HepG2 (cell line): ENCODE data around the gene FBXO8. TPM values are rescaled to one million over a fixed set of nuclear protein-coding genes. Genes with fewer than 3 reads are reported as not detected.

Source experiments
- ATAC-seq: fragments of 200-7000 bp; cut with Tn5 transposase; 3 replicates; pipeline ENCODE4 v1.9.1; 2020; ENCODE audit warnings: mild to moderate bottlenecking, moderate library complexity
- BruUV-seq: library from RNA; stranded (reverse); fragments of 400-500 nt; replicated peaks from 2 replicates; lab custom pipeline; 2021; lab: Mats Ljungman, UMichigan
- CTCF ChIA-PET: fragments of 300-600 bp; formaldehyde crosslinking; extraction: SDS; loops from one replicate; lab custom pipeline; 2021; ENCODE audit warnings: low total read pairs, inconsistent platforms, low intra/inter-chr PET ratio; lab: Yijun Ruan, JAX
- POLR2A ChIA-PET: fragments of 350-600 bp; sonication (Branson Sonifier 250); formaldehyde crosslinking; loops from one replicate; lab custom pipeline; 2020; ENCODE audit warnings: antibody characterized with exemption, inconsistent platforms; lab: Yijun Ruan, JAX
- DNase-seq: peaks from one replicate; pipeline ENCODE4 v3.0.0-alpha.2; 2015; ENCODE audit warnings: low spot score
- FAIRE-seq: peaks from 3 replicates; lab custom pipeline; 2011; peaks lifted over from hg19 to GRCh38; lab: Jason Lieb, UNC
- H2AFZ ChIP-seq: one replicate; pipeline ENCODE4 v1.6.1; 2011; ENCODE audit warnings: low read length, inconsistent platforms
- H3K27ac ChIP-seq: fragments of 300-600 bp; 3 replicates; pipeline ENCODE4 v1.8.0; 2011; ENCODE audit warnings: mixed run types, mild to moderate bottlenecking, mixed read lengths, low read length, inconsistent platforms; ENCODE audit not compliant: insufficient read depth; ENCODE audit errors: extremely low read length
- H3K27me3 ChIP-seq, 2 experiments: fragments of 200-600 bp in 1 of 2; 2 replicates in 1 of 2; 3 replicates in 1 of 2; pipeline versions ENCODE4 v1.6.0 to v1.8.0; 2011; ENCODE audit warnings: low read length in 2 of 2, mild to moderate bottlenecking in 2 of 2, moderate library complexity in 2 of 2, inconsistent platforms in 1 of 2; ENCODE audit not compliant: insufficient read depth in 2 of 2, control insufficient read depth in 1 of 2
- H3K36me3 ChIP-seq, 2 experiments: fragments of 200-600 bp in 1 of 2; replicated peaks in 1 of 2; 2 replicates in 1 of 2; 3 replicates in 1 of 2; pipeline versions ENCODE4 v1.5.1 to v1.8.0; 2011; ENCODE audit warnings: low read length in 2 of 2, inconsistent platforms in 1 of 2; ENCODE audit not compliant: insufficient read depth in 2 of 2, control insufficient read depth in 1 of 2
- H3K4me1 ChIP-seq: 2 replicates; pipeline ENCODE4 v1.5.1; 2012; ENCODE audit warnings: low read length, inconsistent platforms; ENCODE audit not compliant: insufficient read depth
- H3K4me2 ChIP-seq: 2 replicates; pipeline ENCODE4 v1.6.0; 2011; ENCODE audit warnings: low read depth, low read length, inconsistent platforms
- H3K4me3 ChIP-seq, 3 experiments: fragments of 200-600 bp in 1 of 3; sonication (generic), shearing (Covaris generic) in 1 of 3; replicated peaks in 1 of 3; 2 replicates each; pipeline ENCODE4 v1.5.1; 2011 to 2016; ENCODE audit warnings: low read length in 3 of 3, inconsistent platforms in 2 of 3, low read depth in 2 of 3, mild to moderate bottlenecking in 2 of 3, control low read depth in 1 of 3, mixed read lengths in 1 of 3; ENCODE audit not compliant: insufficient read depth in 1 of 3
- H3K79me2 ChIP-seq: one replicate; pipeline ENCODE4 v1.6.1; 2011; ENCODE audit warnings: low read length, inconsistent platforms; ENCODE audit not compliant: insufficient read depth
- H3K9ac ChIP-seq: 2 replicates; pipeline ENCODE4 v1.6.0; 2011; ENCODE audit warnings: mild to moderate bottlenecking, low read depth, low read length, inconsistent platforms; ENCODE audit not compliant: insufficient read depth
- H3K9me3 ChIP-seq: 2 replicates; pipeline ENCODE4 v1.5.1; 2012; ENCODE audit warnings: mild to moderate bottlenecking, low read length
- H4K20me1 ChIP-seq: 2 replicates; pipeline ENCODE4 v1.6.0; 2011; ENCODE audit warnings: inconsistent platforms, mild to moderate bottlenecking, low read length, moderate library complexity; ENCODE audit not compliant: insufficient read depth
- ATF7 ChIP-seq, 2 experiments: fragments of 450-650 bp in 1 of 2; sonication (generic) in 1 of 2; formaldehyde crosslinking in 1 of 2; IDR thresholded peaks; 2 replicates each; pipeline versions ENCODE4 v1.4.0 to v1.6.1; 2016 to 2020; ENCODE audit warnings: antibody characterized with exemption in 1 of 2, mild to moderate bottlenecking in 1 of 2, missing genetic modification reagents in 1 of 2
- PREB ChIP-seq: sonication (generic); formaldehyde crosslinking; IDR thresholded peaks from 2 replicates; pipeline ENCODE4 v1.4.0; 2020; ENCODE audit warnings: missing genetic modification reagents
- SNAPC5 ChIP-seq: sonication (generic); formaldehyde crosslinking; IDR thresholded peaks from 2 replicates; pipeline ENCODE4 v1.8.1; 2023; ENCODE audit warnings: mild to moderate bottlenecking, missing genetic modification reagents, borderline replicate concordance
- TERF1 ChIP-seq: sonication (generic); formaldehyde crosslinking; IDR thresholded peaks from 2 replicates; pipeline ENCODE4 v1.8.0; 2022; ENCODE audit warnings: mild to moderate bottlenecking, missing genetic modification reagents, moderate library complexity
- ZNF121 ChIP-seq: sonication (generic); formaldehyde crosslinking; IDR thresholded peaks from 2 replicates; pipeline ENCODE4 v1.5.0; 2020; ENCODE audit warnings: mild to moderate bottlenecking, missing genetic modification reagents
- ZNF205 ChIP-seq: IDR thresholded peaks from 2 replicates; pipeline ENCODE4 v1.6.1; 2018; ENCODE audit warnings: missing biosample characterization, missing genetic modification reagents
- ZNF530 ChIP-seq: sonication (generic); formaldehyde crosslinking; IDR thresholded peaks from 2 replicates; pipeline ENCODE4 v1.5.0; 2020; ENCODE audit warnings: low read depth, mild to moderate bottlenecking, missing genetic modification reagents
- in situ Hi-C: cut with HindIII; loops from 2 replicates; pipeline ENCODE4 v1.10.0; 2017; ENCODE audit warnings: low pct_unique_long_range_greater_than_20kb; ENCODE audit not compliant: extremely low pct_ligation_motif_present
- intact Hi-C: fragments of 100-400 bp; cut with micrococcal nuclease; formaldehyde crosslinking; loops from one replicate; pipeline ENCODE4 v1.10.0; 2022; ENCODE audit not compliant: unreplicated experiment
- polyA plus RNA-seq, 8 experiments: library from polyadenylated mRNA; depleted of rRNA in 3 of 8; stranded (reverse) in 7 of 8; unstranded in 1 of 8; fragments of >200 nt; fragmentation: Illumina TruSeq in 4 of 8; extraction: Trizol in 4 of 8; gene quantifications; 2 replicates each; pipeline versions ENCODE4 v1.2.1 to v1.2.3, GENCODE V29; 2011 to 2016; ENCODE audit warnings: low read depth in 4 of 8, missing spikeins in 1 of 8, mixed read lengths in 1 of 8; ENCODE audit not compliant: insufficient read depth in 1 of 8
- total RNA-seq, 5 experiments: library from RNA; depleted of rRNA; stranded (reverse); fragments of >200 nt; fragmentation: Illumina TruSeq; extraction: Trizol; gene quantifications; 2 replicates each; pipeline ENCODE4 v1.2.3, GENCODE V29; 2016; ENCODE audit warnings: low read depth in 1 of 5

The FBXO8 gene
- total and polyA plus RNA-seq, 2 of the 13 experiments (the other 11 are each of a cell fraction or from before 2014, with no cell fraction given): 11.7 to 15.2 TPM

DNA sequence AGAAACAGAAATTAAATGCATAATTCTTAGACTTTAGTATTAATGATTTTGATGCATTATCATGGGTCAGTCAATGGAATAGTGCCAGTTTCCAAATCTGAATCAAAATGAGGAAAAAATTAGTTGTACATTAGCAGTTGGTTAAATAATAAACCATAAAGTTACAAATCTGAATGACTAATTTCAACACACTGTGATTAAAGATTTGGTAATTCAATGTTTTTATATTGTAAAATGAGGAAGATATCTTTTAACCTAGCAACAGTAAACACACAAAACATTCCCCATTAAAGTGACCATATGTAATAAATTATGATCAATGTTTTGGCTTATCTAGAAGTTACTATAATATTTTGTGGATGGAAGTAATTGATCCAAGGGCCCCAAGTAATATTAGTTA, 1.6 kb downstream of the FBXO8 start:
- Histone ChIP-seq H3K36me3 (no peaks in the 10 kb centered on the region), H2AFZ (no peak overlapping the region), H3K27me3 (no peaks in the 10 kb centered on the region; a peak in 1 of 5 replicates), H3K9me3 (no peaks in the 10 kb centered on the region), H3K9ac (no peak overlapping the region), H3K4me3 (peak overlapping the region in 1 of 3 experiments; percentile 95; a peak in 1 of 6 replicates), H3K4me1 (peaks cover 25% of the 10 kb centered on the region), H4K20me1 (no peaks in the 10 kb centered on the region), H3K27ac (no peak overlapping the region), H3K4me2 (peak overlapping the region; percentile 73), H3K79me2 (peaks cover 45% of the 10 kb centered on the region)
- no TSS peak for BruUV-seq
- DNase-seq: no peak
- no peak for ATAC-seq
- in situ Hi-C loops: no loop called here
- POLR2A ChIA-PET: no interaction called here
- intact Hi-C loops: loop anchor here (2.0 kb wide), 1 partner anchor 59 kb away; no protein-coding TSS in a partner anchor
- CTCF ChIA-PET: no interaction called here
- TF ChIP-seq ZNF205 (no peak), ZNF530 (CRISPR knock-in tag) (no peak), TERF1 (CRISPR knock-in tag) (no peak), ATF7 (IDR thresholded peaks at IDR 0.05) (no peak), ATF7 (CRISPR knock-in tag; IDR thresholded peaks at IDR 0.05) (no peak), SNAPC5 (CRISPR knock-in tag) (no peak), ZNF121 (CRISPR knock-in tag) (no peak), PREB (no peak)
- TF ChIP-seq, all 625 proteins: peak for 0
- no peak for FAIRE-seq
